GM12892 (cell line): ENCODE results near the gene URB1.
"Not testable (repeated sequence)": the region's sequence is repeated elsewhere in the genome, so short reads cannot be mapped to it uniquely, and the experiment has no call there.

ENCODE experiments used
- DNase-seq: peaks from one replicate; pipeline ENCODE4 v3.0.0; 2011; ENCODE audit not compliant: insufficient read length
- FAIRE-seq: peaks from 2 replicates; lab custom pipeline; 2011; peaks lifted over from hg19 to GRCh38; lab: Jason Lieb, UNC
- POLR2A ChIP-seq: IDR thresholded peaks from 2 replicates; pipeline ENCODE4 v1.6.1; 2011; ENCODE audit warnings: low read depth, low read length, control low read depth
- POLR2AphosphoS5 ChIP-seq: IDR thresholded peaks from 2 replicates; pipeline ENCODE4 v1.6.1; 2011; ENCODE audit warnings: low read depth, low read length, control low read depth
- TAF1 ChIP-seq: IDR thresholded peaks from 2 replicates; pipeline ENCODE4 v1.6.1; 2011; ENCODE audit warnings: low read depth, mild to moderate bottlenecking, control low read depth, low read length, borderline replicate concordance

URB1 gene

DNA sequence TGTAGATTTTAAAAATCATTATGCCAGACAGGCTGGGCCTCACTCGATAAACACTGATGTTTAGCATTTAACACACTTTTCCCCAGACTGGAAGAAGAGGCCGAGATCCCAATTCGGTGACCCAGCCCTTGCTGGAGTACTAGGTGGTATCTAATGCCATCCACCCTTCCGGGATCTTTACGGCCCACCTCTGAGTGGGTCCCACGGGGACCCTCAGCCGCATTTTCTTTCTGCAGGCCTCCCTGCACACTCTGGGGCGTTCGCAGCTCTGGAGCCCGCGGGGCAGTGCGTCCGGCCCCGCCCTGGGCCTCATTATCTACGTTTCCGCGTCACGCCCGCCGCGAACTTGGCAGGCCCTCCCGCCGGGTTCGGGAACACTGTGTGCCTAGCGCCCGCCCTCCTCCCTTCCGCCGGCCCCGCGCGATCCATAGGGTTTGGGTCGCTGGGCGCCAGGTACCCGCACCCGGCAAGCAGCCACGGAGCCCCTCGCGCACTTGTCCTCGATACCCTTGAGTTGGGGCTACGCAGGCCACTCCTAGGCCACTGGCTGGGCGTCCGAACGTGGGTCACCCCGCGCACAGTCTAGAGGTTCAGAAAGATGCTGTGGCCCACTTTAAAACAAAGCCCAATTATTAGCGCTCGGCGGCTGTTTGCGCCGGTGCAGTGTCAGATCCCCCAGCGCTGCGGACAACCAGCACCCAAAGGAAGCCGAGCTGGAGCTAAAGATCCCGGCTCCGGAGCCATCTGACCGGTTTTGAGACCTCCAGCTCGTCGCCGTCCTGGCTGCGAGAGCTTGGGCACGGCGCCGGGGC lies 18.7 kb upstream of the URB1 start:
- DNase-seq (no peak), FAIRE-seq (no peak)
- no peak for TF ChIP-seq POLR2AphosphoS5
- TF ChIP-seq POLR2A: no peak
- TF ChIP-seq TAF1: no peak

DNA sequence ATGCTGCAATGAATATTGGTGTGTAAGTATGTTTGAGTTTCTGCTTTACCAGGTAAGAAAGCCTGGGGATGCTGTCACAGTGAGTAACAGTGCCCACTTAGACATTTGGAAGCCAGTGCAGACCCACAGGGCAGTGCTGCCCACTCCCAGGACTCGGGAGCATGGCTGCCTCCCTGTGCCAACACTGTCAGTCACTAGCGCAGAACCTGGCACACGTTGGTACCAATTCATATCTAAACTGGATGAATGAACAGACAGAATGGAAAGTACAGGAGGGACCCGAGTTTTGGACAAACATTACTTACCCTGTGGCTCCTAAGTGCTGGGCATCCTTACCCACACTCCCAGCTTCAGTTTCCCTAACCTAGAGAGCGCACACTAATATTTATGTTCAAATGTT lies 18.1 kb upstream of the URB1 start:
- TF ChIP-seq TAF1: no peak
- DNase-seq (no peak), FAIRE-seq (no peak)

DNA sequence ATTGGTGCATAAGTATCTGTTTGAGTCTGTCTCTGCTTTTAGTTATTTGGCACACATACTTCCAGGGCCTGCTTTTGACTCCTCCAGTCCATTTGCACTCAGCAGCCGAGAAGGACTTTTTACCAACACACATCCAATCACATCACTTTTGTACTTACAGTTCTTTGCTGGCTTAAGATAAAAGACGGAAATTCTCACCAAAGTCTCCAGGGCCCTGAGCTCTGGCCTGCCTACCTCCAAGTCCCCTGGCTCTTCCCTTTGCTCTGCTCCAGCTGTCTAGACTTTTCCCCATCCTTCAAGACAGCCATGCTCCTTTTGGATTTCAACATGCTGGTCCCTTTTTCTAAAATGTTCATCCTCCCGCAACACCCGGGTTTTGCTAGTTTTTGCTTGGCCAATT lies 17.5 kb upstream of the URB1 start:
- DNase-seq: no peak
- TF ChIP-seq POLR2AphosphoS5 (no peak), TAF1 (no peak), POLR2A (no peak)
- FAIRE-seq: no peak

DNA sequence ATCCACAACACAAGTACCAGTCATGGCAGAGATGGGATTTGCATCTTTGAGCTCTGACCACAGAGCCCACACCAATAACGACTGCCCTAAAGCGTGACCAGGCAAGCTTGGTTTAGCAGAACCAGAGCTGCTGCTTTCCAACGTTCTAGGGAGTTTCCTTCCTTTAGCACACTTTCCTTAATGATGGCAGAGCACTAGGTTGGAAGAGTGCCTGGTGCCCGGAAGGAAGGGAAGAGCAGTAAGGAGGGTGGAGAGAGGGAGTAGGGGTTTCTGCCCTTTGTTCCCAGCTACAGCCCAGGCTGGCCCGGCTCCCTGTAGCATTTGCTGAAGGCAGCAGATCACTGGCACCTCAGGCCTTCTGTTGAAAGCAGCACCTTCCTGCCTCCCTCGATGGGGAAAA lies 13.6 kb upstream of the URB1 start:
- FAIRE-seq (no peak), DNase-seq (no peak)
- no peak for TF ChIP-seq POLR2AphosphoS5
- no peak for TF ChIP-seq POLR2A
- no peak for TF ChIP-seq TAF1

DNA sequence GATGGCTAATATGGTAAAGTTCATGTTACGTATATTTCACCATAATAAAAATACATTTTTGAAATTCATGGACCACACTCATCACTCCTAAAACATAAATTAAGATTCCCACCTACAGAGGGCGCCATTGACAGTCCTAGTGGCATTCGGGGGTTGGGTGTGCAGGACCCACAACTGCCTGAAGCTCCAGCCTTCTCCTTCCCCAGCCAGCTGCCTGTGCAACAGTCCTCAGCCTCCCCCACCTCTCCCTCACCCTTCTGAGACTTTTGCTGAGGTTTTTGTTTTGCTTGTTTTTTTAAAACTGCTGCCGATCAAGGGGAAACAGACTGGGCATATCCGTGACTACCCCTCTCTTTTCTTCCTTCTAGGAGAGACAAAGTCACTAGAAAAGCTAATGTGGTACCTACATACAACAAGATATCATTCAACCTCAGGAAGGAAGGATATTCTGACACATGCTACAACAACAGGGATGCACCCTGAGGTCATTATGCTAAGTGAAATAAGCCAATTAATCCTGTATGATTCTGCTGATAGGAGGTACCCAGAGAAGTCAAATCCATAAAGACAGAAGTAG lies 10.5 kb upstream of the URB1 start:
- no peak for FAIRE-seq
- no peak for DNase-seq
- TF ChIP-seq TAF1 (no peak), POLR2A (no peak), POLR2AphosphoS5 (no peak)

DNA sequence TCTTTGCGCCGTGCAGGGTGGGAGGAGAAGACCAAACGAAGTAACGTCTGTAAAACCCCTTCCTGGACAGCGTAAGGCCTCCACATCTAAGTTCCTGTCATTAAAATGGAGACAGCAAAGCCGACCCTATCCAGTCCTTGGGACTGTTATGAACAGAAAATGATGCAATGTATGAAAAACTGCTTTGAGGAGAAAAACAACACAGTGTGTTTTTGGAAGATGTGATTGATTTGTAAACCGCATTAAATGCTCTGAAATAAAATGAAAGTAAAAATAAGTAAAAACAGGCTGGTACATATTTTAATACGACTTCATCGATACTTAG lies 827 bp upstream of the URB1 start:
- TF ChIP-seq POLR2A (no peak), POLR2AphosphoS5 (no peak), TAF1 (no peak)
- peak; percentile 81 for FAIRE-seq
- no peak for DNase-seq

DNA sequence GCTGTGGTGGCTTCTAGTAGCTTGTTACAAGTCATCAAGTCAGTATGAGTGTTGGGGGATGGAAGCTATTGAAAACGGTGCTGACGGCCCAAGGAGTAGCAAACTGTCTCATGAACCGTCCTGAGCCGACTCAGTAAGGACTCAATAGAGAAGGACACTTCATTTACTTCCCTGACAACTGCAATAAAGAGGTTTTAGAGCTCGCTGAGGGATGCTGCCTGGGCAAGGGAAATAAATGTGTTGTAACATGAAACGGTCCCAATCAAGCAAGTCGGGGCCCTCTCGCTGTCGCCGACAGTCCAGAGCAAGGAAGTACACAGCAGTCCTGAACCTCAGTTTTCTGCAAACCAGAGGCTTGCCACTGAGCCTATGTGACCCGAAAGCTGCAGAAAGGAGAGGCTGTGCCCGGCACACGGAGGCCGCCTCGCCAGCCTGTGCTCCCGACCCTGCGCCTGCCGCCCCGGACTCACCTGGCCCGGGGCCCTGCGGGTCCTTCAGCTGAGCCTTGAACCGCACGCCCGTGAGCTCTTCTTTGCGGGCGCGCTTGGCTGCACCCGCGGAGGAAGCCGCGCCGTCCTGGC lies 423 bp downstream of the URB1 start:
- FAIRE-seq: no peak
- no peak for TF ChIP-seq POLR2A
- no peak for TF ChIP-seq TAF1
- no peak for TF ChIP-seq POLR2AphosphoS5
- no peak for DNase-seq

DNA sequence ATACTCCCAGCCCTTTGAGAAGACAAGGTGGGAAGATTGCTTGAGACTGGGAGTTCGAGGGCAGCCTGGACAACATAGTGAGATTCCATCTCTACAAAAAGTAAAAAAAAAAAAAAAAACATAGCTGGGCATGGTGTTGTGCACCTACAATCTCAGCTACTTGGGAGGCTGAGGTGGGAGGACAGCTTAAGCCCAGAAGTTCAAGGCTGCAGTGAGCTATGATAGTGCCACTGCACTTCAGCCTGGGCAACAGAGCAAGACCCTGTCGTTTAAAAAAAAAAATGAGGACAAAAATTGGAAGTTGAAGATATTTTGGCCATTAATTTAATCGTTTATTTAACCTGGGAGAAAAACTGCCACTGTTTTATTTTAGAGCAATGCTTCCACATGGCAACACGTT lies 1.1 kb downstream of the URB1 start:
- DNase-seq (no peak), FAIRE-seq (no peak)
- no peak for TF ChIP-seq TAF1
- no peak for TF ChIP-seq POLR2AphosphoS5
- TF ChIP-seq POLR2A: no peak

DNA sequence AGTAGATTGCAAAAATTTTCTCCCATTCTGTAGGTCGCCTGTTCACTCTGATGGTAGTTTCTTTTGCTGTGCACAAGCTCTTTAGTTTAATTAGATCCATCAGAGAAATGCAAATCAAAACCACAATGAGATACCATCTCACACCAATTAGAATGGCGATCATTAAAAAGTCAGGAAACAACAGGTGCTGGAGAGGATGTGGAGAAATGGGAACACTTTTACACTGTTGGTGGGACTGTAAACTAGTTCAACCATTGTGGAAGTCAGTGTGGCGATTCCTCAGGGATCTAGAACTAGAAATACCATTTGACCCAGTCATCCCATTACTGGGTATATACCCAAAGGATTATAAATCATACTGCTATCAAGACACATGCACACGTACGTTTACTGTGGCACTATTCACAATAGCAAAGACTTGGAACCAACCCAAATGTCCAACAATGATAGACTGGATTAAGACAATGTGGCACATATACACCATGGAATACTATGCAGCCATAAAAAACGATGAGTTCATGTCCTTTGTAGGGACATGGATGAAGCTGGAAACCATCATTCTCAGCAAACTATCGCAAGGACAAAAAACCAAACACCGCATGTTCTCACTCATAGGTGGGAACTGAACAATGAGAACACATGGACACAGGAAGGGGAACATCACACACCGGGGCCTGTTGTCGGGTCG lies 2.1 kb downstream of the URB1 start:
- not testable (repeated sequence) for FAIRE-seq, DNase-seq

DNA sequence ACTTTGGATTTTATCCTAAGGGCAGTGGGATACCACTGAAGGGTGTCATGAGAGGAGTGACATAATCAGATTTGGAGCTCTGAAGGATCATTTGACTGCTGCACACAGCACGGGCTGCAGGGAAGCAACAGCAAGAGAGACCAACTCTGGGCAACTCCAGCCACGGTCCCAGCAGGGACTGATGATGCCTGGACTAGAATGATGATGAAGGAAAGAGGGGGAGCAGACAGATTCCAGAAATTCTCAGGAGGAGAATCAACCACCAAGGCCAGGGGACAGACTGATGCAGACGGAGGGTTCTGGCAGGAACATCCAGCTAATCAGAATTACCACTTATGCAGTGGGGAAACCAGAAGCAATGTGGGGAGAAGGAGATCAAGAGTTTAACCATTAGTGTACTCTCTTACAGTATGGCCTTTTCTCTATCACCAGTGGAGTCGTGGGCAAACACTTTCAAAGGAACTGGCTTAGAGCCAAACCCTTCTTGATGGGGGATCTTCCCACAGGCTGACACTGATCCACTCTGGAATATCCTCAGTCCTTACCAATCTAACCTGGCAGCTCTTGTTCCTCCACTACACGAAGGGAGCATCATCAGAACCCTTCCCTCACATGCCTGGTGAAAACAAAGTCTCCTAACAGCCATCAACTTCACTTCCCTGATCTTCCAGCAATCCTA lies 3.3 kb downstream of the URB1 start:
- FAIRE-seq (no peak), DNase-seq (no peak)
- TF ChIP-seq POLR2A: no peak
- no peak for TF ChIP-seq TAF1
- no peak for TF ChIP-seq POLR2AphosphoS5

DNA sequence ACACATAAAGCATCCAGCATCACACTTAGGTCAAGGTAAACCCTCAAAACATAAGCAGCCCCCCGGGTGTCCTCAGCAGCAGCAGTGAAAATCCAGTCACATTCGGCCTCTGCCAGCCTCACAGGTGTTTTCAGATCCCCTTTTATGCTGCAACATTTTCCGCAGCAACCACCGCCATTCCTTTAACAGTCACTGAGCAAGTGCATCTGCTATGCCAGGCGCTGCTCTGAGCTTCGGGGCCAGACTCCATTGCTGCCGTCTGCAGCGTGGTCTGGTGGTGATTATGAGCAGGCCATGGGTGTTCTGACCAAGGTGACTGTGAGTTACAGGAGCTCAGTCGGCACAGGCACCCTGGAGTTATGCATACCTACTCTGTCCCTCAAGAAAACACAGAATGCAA lies 4.5 kb downstream of the URB1 start:
- TF ChIP-seq POLR2A (no peak), TAF1 (no peak), POLR2AphosphoS5 (no peak)
- FAIRE-seq: no peak
- DNase-seq: no peak

DNA sequence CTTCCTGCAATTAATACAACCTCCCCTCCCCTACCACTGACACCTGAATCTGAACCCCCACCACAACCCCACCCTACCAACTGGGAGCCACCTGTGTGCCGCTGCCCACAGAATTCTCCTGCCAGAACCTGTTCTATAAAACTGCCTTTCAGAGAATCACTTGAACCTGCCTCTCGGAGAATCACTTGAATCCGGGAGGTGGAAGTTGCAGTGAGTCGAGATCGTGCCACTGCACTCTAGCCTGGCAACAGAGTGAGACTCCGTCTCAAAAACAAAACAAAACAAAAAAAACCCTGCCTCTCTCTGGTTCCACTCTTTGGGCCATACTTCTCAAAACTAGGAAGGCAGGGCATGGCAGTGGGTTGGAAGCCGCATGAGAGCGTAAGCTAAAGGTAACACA lies 5.7 kb downstream of the URB1 start:
- FAIRE-seq: no peak
- no peak for DNase-seq
- TF ChIP-seq POLR2AphosphoS5: no peak
- TF ChIP-seq POLR2A: no peak
- TF ChIP-seq TAF1: no peak
